CD8-positive, alpha-beta memory T cell (primary cell): ENCODE results near the gene SH3BP2. TPM values are rescaled to one million over a fixed set of nuclear protein-coding genes. Genes with fewer than 3 reads are reported as not detected.
"Not testable (repeated sequence)": the region's sequence is repeated elsewhere in the genome, so short reads cannot be mapped to it uniquely, and the experiment has no call there.

ENCODE experiments used
- CTCF ChIA-PET: fragments of 350-600 bp; sonication (Branson Sonifier 250); formaldehyde crosslinking; loops from one replicate; lab custom pipeline; 2021; ENCODE audit warnings: antibody characterized with exemption; lab: Charles Lee
- POLR2A ChIA-PET: fragments of 350-600 bp; sonication (Branson Sonifier 250); formaldehyde crosslinking; loops from one replicate; lab custom pipeline; 2021; ENCODE audit warnings: antibody characterized with exemption; lab: Charles Lee
- DNase-seq, 5 donors: peaks; one replicate each; pipeline versions ENCODE4 v3.0.0 to v3.0.0-alpha.2; 2020 to 2022; ENCODE audit warnings: mixed read lengths in 1 of 5
- H3K27ac ChIP-seq: one replicate; pipeline ENCODE4 v1.7.0; 2013; ENCODE audit warnings: low read depth, mild to moderate bottlenecking, low read length, moderate library complexity
- H3K27me3 ChIP-seq: 2 replicates; pipeline ENCODE4 v1.7.0; 2013; ENCODE audit warnings: low read length, mild to moderate bottlenecking; ENCODE audit not compliant: insufficient read depth, poor library complexity, severe bottlenecking
- H3K36me3 ChIP-seq: 2 replicates; pipeline ENCODE4 v1.7.0; 2013; ENCODE audit warnings: mild to moderate bottlenecking, low read length, moderate library complexity; ENCODE audit not compliant: insufficient read depth
- H3K4me1 ChIP-seq: 2 replicates; pipeline ENCODE4 v1.7.0; 2013; ENCODE audit warnings: mild to moderate bottlenecking, low read length, moderate library complexity; ENCODE audit not compliant: insufficient read depth
- H3K4me3 ChIP-seq: 2 replicates; pipeline ENCODE4 v1.7.0; 2013; ENCODE audit warnings: mild to moderate bottlenecking, low read length
- H3K9me3 ChIP-seq: 2 replicates; pipeline ENCODE4 v1.7.0; 2013; ENCODE audit warnings: mild to moderate bottlenecking, low read length
- H3K27ac Mint-ChIP-seq, 8 donors: one replicate each; pipeline ENCODE4 v1.8.0; 2020 to 2021; ENCODE audit warnings: mixed read lengths in 8 of 8, mild to moderate bottlenecking in 6 of 8, inconsistent platforms in 3 of 8, moderate library complexity in 3 of 8
- H3K27me3 Mint-ChIP-seq, 2 donors: one replicate each; pipeline ENCODE4 v1.8.0; 2020 to 2021; ENCODE audit warnings: mixed read lengths in 2 of 2, mild to moderate bottlenecking in 1 of 2, moderate library complexity in 1 of 2
- H3K36me3 Mint-ChIP-seq, 3 donors: one replicate each; pipeline ENCODE4 v1.8.0; 2020 to 2021; ENCODE audit warnings: mixed read lengths in 3 of 3, inconsistent platforms in 1 of 3, mild to moderate bottlenecking in 1 of 3
- H3K4me1 Mint-ChIP-seq, 3 donors: one replicate each; pipeline ENCODE4 v1.8.0; 2020 to 2021; ENCODE audit warnings: mixed read lengths in 3 of 3, inconsistent platforms in 1 of 3, mild to moderate bottlenecking in 1 of 3
- H3K4me3 Mint-ChIP-seq, 7 donors: one replicate each; pipeline ENCODE4 v1.8.0; 2020 to 2021; ENCODE audit warnings: mixed read lengths in 7 of 7, mild to moderate bottlenecking in 6 of 7, moderate library complexity in 4 of 7, inconsistent platforms in 2 of 7
- H3K9me3 Mint-ChIP-seq, 5 donors: one replicate each; pipeline ENCODE4 v1.8.0; 2020 to 2022; ENCODE audit warnings: mixed read lengths in 5 of 5, mild to moderate bottlenecking in 3 of 5, moderate library complexity in 2 of 5, inconsistent platforms in 1 of 5
- polyA plus RNA-seq: library from polyadenylated mRNA; unstranded; fragments of 300-500 nt; fragmentation: Illumina TruSeq; gene quantifications from one replicate; pipeline ENCODE4 v1.2.3, GENCODE V29; 2021
- total RNA-seq, 2 experiments: library from RNA; stranded (reverse); gene quantifications; one replicate each; pipeline ENCODE4 v1.2.3, GENCODE V29; 2021

Gene SH3BP2
- total and polyA plus RNA-seq, 3 experiments from 2014 or later = 35.7 to 75.4 (median 68.8) TPM

- H3K4me3 Mint-ChIP-seq = peak overlapping the region; percentile 69 to 79 (median 74)
- peak overlapping the region in 6 of 8 donors; percentile 15 to 84 (median 64) for H3K27ac Mint-ChIP-seq
- H3K4me3 ChIP-seq = no peak overlapping the region
- no peaks in the 10 kb centered on the region for H3K27me3 ChIP-seq
- no peak overlapping the region for H3K27ac ChIP-seq
- H3K36me3 Mint-ChIP-seq = peaks cover 0 to 9% (median 0%) of the 10 kb centered on the region in 3 donors
- no peak for DNase-seq
- peaks cover 0 to 2% of the 10 kb centered on the region in 2 donors for H3K27me3 Mint-ChIP-seq
- H3K9me3 ChIP-seq = no peaks in the 10 kb centered on the region
- peaks cover 12% of the 10 kb centered on the region for H3K4me1 ChIP-seq
- H3K4me1 Mint-ChIP-seq = peaks cover 22 to 30% (median 29%) of the 10 kb centered on the region in 3 donors
- CTCF ChIA-PET = interaction anchor here (1.0 to 1.8 kb wide), 2 partner anchors 27 to 78 kb away, joined by 3 to 4 read pairs; no protein-coding TSS in a partner anchor
- no peaks in the 10 kb centered on the region for H3K9me3 Mint-ChIP-seq
- H3K36me3 ChIP-seq = no peaks in the 10 kb centered on the region
- POLR2A ChIA-PET = interaction anchor here (1.6 kb wide), 1 partner anchor 129 kb away, joined by 3 read pairs; no protein-coding TSS in a partner anchor
Observed at GRCh38 chr4:2757426-2757825, 35.5 kb upstream of the SH3BP2 start.

- no peaks in the 10 kb centered on the region for H3K36me3 ChIP-seq
- Mint-ChIP-seq H3K4me3 (peak overlapping the region in 1 of 7 donors; percentile 57), H3K27ac (peak overlapping the region in 3 of 8 donors; percentile 28 to 73 (median 42)), H3K9me3 (no peaks in the 10 kb centered on the region), H3K36me3 (no peaks in the 10 kb centered on the region), H3K27me3 (peaks cover 0 to 3% of the 10 kb centered on the region in 2 donors), H3K4me1 (peaks cover 9 to 12% (median 10%) of the 10 kb centered on the region in 3 donors)
- no peaks in the 10 kb centered on the region for H3K27me3 ChIP-seq
- DNase-seq = no peak
- CTCF ChIA-PET = interaction anchor here (1.0 to 4.3 kb wide), 6 partner anchors 28 to 277 kb away, joined by 3 to 30 read pairs (median 3); no protein-coding TSS in a partner anchor
- POLR2A ChIA-PET = no interaction called here
- H3K4me3 ChIP-seq = no peak overlapping the region
- no peaks in the 10 kb centered on the region for H3K9me3 ChIP-seq
- peaks cover 4% of the 10 kb centered on the region for H3K4me1 ChIP-seq
- no peak overlapping the region for H3K27ac ChIP-seq
Observed at GRCh38 chr4:2761035-2761923, 31.6 kb upstream of the SH3BP2 start.

GRCh38 chr4:2762048-2762447 is 30.8 kb upstream of the SH3BP2 start:
- ChIA-PET POLR2A (no interaction called here), CTCF (interaction anchor here (0.7 to 4.3 kb wide), 7 partner anchors 52 to 276 kb away, joined by 3 to 30 read pairs (median 4); no protein-coding TSS in a partner anchor)
- Mint-ChIP-seq H3K27me3 (peaks cover 0 to 3% of the 10 kb centered on the region in 2 donors), H3K36me3 (no peaks in the 10 kb centered on the region), H3K27ac (peak overlapping the region in 2 of 8 donors; percentile 54 to 73), H3K9me3 (no peaks in the 10 kb centered on the region), H3K4me3 (peak overlapping the region in 1 of 7 donors; percentile 15), H3K4me1 (peaks cover 6 to 12% (median 9%) of the 10 kb centered on the region in 3 donors)
- Histone ChIP-seq H3K4me1 (no peaks in the 10 kb centered on the region), H3K27ac (no peak overlapping the region), H3K36me3 (no peaks in the 10 kb centered on the region), H3K27me3 (no peaks in the 10 kb centered on the region), H3K4me3 (no peak overlapping the region), H3K9me3 (no peaks in the 10 kb centered on the region)
- no peak for DNase-seq

GRCh38 chr4:2762486-2763370 is 30.2 kb upstream of the SH3BP2 start:
- not testable (repeated sequence) for H3K9me3 ChIP-seq, H3K36me3 ChIP-seq, H3K36me3 Mint-ChIP-seq, DNase-seq, H3K9me3 Mint-ChIP-seq, H3K4me1 ChIP-seq, H3K27ac ChIP-seq, H3K4me3 ChIP-seq, H3K27me3 ChIP-seq, H3K27me3 Mint-ChIP-seq
- peaks cover 6 to 12% (median 9%) of the 10 kb centered on the region in 3 donors for H3K4me1 Mint-ChIP-seq
- H3K27ac Mint-ChIP-seq = peak overlapping the region in 1 of 8 donors; percentile 29
- POLR2A ChIA-PET = interaction anchor here (1.0 kb wide), 1 partner anchor 77 kb away, joined by 3 read pairs; no protein-coding TSS in a partner anchor
- peak overlapping the region in 2 of 7 donors; percentile 15 to 56 for H3K4me3 Mint-ChIP-seq
- CTCF ChIA-PET = interaction anchor here (0.7 to 4.3 kb wide), 26 partner anchors 24 to 275 kb away, joined by 3 to 30 read pairs (median 5); partner anchors contain the start of genes GRK4 and NOP14

- Histone ChIP-seq H3K27ac (no peak overlapping the region), H3K4me3 (no peak overlapping the region), H3K27me3 (no peaks in the 10 kb centered on the region), H3K9me3 (no peaks in the 10 kb centered on the region), H3K36me3 (no peaks in the 10 kb centered on the region), H3K4me1 (no peaks in the 10 kb centered on the region)
- ChIA-PET CTCF (interaction anchor here (0.6 to 4.3 kb wide), 39 partner anchors 8 to 274 kb away, joined by 3 to 30 read pairs (median 5); partner anchors contain the start of genes GRK4, NOP14 and TNIP2), POLR2A (interaction anchor here (1.0 to 1.4 kb wide), 4 partner anchors 8 to 172 kb away, joined by 3 to 5 read pairs (median 3); partner anchors contain the start of gene TNIP2)
- Mint-ChIP-seq H3K4me1 (peaks cover 6 to 12% (median 9%) of the 10 kb centered on the region in 3 donors), H3K9me3 (no peaks in the 10 kb centered on the region), H3K4me3 (peak overlapping the region in 5 of 7 donors; percentile 13 to 81 (median 59)), H3K36me3 (no peaks in the 10 kb centered on the region), H3K27me3 (peaks cover 0 to 2% of the 10 kb centered on the region in 2 donors), H3K27ac (peak overlapping the region in 1 of 8 donors; percentile 36)
- DNase-seq = no peak
Observed at GRCh38 chr4:2763511-2763967, 29.3 kb upstream of the SH3BP2 start.

- Histone ChIP-seq H3K4me1 (peaks cover 4% of the 10 kb centered on the region), H3K4me3 (no peak overlapping the region), H3K27ac (no peak overlapping the region), H3K36me3 (no peaks in the 10 kb centered on the region), H3K9me3 (no peaks in the 10 kb centered on the region), H3K27me3 (no peaks in the 10 kb centered on the region)
- Mint-ChIP-seq H3K4me1 (peaks cover 7 to 17% (median 9%) of the 10 kb centered on the region in 3 donors), H3K4me3 (peak overlapping the region in 1 of 7 donors; percentile 51), H3K36me3 (no peaks in the 10 kb centered on the region), H3K27ac (peak overlapping the region in 1 of 8 donors; percentile 26), H3K27me3 (peaks cover 0 to 2% of the 10 kb centered on the region in 2 donors), H3K9me3 (no peaks in the 10 kb centered on the region)
- DNase-seq = no peak
- CTCF ChIA-PET = interaction anchor here (4.3 kb wide), 1 partner anchor 48 kb away, joined by 30 read pairs; no protein-coding TSS in a partner anchor
- POLR2A ChIA-PET = no interaction called here
Observed at GRCh38 chr4:2765832-2766526, 26.9 kb upstream of the SH3BP2 start.
